HG02970 (cell line): ENCODE data around the gene THEM5.

Source experiments
- ATAC-seq: cut with Tn5 transposase; IDR thresholded peaks from one replicate; pipeline ENCODE4 v1.9.1; 2021; ENCODE audit warnings: mild to moderate bottlenecking, moderate library complexity, moderate number of reproducible peaks; ENCODE audit not compliant: unreplicated experiment, low FRiP score

THEM5 gene

GRCh38 chr1:151803164-151803563 lies 50.3 kb downstream of the THEM5 start:
- ATAC-seq = no peak

- ATAC-seq = no peak
Observed at GRCh38 chr1:151802372-151802771, 51.1 kb downstream of the THEM5 start.

GRCh38 chr1:151801846-151802245 lies 51.7 kb downstream of the THEM5 start:
- no peak for ATAC-seq

DNA sequence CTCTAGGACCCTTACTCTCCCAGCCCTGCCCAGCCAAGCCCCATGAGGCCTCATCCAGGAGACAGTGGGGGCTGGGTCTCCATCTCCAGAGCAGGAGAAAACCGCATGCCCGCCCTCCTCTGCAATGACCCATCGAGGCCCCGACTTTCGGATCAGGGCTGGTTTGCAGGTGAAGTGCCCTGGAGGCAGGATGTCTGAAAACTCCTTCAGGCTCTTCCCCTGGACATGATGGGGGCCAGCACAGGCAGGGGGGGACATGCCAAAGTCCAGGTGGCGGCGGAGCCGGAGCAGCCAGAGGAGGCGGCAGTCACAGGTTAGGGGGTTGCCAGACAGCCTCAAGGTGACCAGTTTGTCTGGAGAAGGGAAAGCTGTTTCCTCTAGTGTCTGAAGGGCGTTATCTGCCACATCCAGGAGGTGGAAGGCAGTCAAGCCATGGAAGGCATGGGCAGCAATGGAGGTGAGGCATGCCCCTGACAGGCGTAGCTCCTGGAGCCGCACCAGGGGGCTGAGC lies 52.1 kb downstream of the THEM5 start:
- no peak for ATAC-seq

DNA sequence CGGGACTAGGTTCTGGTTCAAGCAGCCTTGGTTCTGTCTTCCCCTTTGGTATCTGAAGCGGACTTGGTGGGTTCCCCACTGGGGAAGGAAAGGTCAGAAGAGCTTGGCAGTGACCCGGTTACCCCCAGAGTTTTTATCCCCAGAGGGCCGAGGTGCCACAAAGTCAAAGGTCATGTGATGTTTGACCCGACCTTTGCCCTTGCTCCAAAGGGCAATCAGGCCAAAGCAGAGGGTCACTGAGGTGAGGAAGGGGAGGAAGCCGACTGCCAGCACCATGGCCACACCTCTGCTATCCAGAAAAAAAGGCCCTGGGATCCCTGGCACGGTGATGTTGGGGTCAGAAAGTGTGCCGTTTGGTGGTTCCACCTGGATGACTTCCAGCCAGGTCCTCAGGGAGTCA lies 52.7 kb downstream of the THEM5 start:
- ATAC-seq = no peak

GRCh38 chr1:151799179-151800022 lies 54.1 kb downstream of the THEM5 start:
- ATAC-seq = no peak

- ATAC-seq = no peak
Observed at GRCh38 chr1:151798571-151798970, 54.9 kb downstream of the THEM5 start.
